ENCODE measurements around the gene PROS1.

DNA sequence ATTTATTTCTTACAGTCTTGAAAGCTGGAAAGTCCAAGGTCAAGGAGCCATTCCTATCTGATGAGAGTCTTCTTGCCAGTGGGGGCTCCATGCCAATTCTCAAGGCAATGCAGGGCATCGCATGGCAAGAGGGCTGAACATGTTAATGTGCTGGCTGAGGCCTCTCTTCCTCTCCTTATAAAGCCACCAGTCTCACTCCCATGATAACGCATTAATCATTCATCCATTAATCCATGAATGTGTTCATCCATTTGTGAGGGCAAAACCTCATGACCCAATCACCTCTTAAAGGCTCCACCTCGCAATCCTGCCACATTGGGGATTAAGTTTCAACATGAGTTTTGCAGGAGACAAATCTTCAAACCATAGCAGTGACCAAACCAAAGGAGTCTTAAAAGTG lies 118.3 kb downstream of the PROS1 start:
- TF ChIP-seq SIN3A (IDR thresholded peaks at IDR 0.05; ENCODE audit: borderline replicate concordance, insufficient read depth, low read length) (no peak), POLR2AphosphoS5 (IDR thresholded peaks at IDR 0.05; ENCODE audit: low read depth, low read length) (no peak), TAF1 (IDR thresholded peaks at IDR 0.05; ENCODE audit: borderline replicate concordance, insufficient read depth, low read length) (no peak)
- TF ChIP-seq, protein P1, sequence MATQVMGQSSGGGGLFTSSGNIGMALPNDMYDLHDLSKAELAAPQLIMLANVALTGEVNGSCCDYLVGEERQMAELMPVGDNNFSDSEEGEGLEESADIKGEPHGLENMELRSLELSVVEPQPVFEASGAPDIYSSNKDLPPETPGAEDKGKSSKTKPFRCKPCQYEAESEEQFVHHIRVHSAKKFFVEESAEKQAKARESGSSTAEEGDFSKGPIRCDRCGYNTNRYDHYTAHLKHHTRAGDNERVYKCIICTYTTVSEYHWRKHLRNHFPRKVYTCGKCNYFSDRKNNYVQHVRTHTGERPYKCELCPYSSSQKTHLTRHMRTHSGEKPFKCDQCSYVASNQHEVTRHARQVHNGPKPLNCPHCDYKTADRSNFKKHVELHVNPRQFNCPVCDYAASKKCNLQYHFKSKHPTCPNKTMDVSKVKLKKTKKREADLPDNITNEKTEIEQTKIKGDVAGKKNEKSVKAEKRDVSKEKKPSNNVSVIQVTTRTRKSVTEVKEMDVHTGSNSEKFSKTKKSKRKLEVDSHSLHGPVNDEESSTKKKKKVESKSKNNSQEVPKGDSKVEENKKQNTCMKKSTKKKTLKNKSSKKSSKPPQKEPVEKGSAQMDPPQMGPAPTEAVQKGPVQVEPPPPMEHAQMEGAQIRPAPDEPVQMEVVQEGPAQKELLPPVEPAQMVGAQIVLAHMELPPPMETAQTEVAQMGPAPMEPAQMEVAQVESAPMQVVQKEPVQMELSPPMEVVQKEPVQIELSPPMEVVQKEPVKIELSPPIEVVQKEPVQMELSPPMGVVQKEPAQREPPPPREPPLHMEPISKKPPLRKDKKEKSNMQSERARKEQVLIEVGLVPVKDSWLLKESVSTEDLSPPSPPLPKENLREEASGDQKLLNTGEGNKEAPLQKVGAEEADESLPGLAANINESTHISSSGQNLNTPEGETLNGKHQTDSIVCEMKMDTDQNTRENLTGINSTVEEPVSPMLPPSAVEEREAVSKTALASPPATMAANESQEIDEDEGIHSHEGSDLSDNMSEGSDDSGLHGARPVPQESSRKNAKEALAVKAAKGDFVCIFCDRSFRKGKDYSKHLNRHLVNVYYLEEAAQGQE (IDR thresholded peaks at IDR 0.05; ENCODE audit: insufficient read depth in 1 of 2, low read depth in 2 of 2, low read length in 2 of 2), result no peak
